Osteoblast (primary cell): ENCODE measurements around the gene ZPBP2. TPM values are rescaled to one million over a fixed set of nuclear protein-coding genes. Genes with fewer than 3 reads are reported as not detected.
"Not testable (repeated sequence)": the region's sequence is repeated elsewhere in the genome, so short reads cannot be mapped to it uniquely, and the experiment has no call there.

Source experiments
- DNase-seq: peaks from one replicate; pipeline ENCODE4 v3.0.0; 2011; ENCODE audit warnings: low spot score, mixed read lengths; ENCODE audit not compliant: insufficient read length; ENCODE audit errors: missing footprints
- H2AFZ ChIP-seq: 2 replicates; pipeline ENCODE4 v1.6.0; 2011; ENCODE audit warnings: mild to moderate bottlenecking, low read length
- H3K27ac ChIP-seq: 2 replicates; pipeline ENCODE4 v1.5.1; 2011; ENCODE audit warnings: mild to moderate bottlenecking, low read depth, low read length, moderate library complexity
- H3K27me3 ChIP-seq: 2 replicates; pipeline ENCODE4 v1.6.0; 2012; ENCODE audit warnings: mild to moderate bottlenecking, control low read depth, inconsistent platforms, low read length, moderate library complexity; ENCODE audit not compliant: insufficient read depth
- H3K36me3 ChIP-seq: 2 replicates; pipeline ENCODE4 v1.5.1; 2011; ENCODE audit warnings: mild to moderate bottlenecking, low read length, control low read depth, moderate library complexity; ENCODE audit not compliant: insufficient read depth
- H3K4me1 ChIP-seq: 2 replicates; pipeline ENCODE4 v1.5.1; 2011; ENCODE audit warnings: mild to moderate bottlenecking, low read length, control low read depth, moderate library complexity; ENCODE audit not compliant: insufficient read depth
- H3K4me2 ChIP-seq: 2 replicates; pipeline ENCODE4 v1.6.0; 2011; ENCODE audit warnings: mild to moderate bottlenecking, low read length; ENCODE audit not compliant: insufficient read depth
- H3K4me3 ChIP-seq: fragments of 200-600 bp; sonication (generic); 3 replicates; pipeline ENCODE4 v1.5.1; 2012; ENCODE audit warnings: mild to moderate bottlenecking, low read length, inconsistent platforms; ENCODE audit not compliant: insufficient read depth
- H3K79me2 ChIP-seq: 2 replicates; pipeline ENCODE4 v1.6.0; 2012; ENCODE audit warnings: mild to moderate bottlenecking, low read length, control low read depth, inconsistent platforms; ENCODE audit not compliant: insufficient read depth
- H3K9me3 ChIP-seq: 2 replicates; pipeline ENCODE4 v1.5.1; 2011; ENCODE audit warnings: low read depth, low read length, control low read depth
- H4K20me1 ChIP-seq: 2 replicates; pipeline ENCODE4 v1.6.0; 2012; ENCODE audit warnings: mild to moderate bottlenecking, low read length, control low read depth; ENCODE audit not compliant: insufficient read depth
- total RNA-seq: library from RNA; depleted of rRNA; stranded (reverse); fragments of >200 nt; gene quantifications from 2 replicates; pipeline ENCODE4 v1.2.3, GENCODE V29; 2012
- TF ChIP-seq, protein P1 (sequence below): IDR thresholded peaks from 2 replicates; pipeline ENCODE4 v1.5.1; 2011; ENCODE audit warnings: mild to moderate bottlenecking, low read depth, low read length, moderate library complexity; ENCODE audit errors: extremely low read depth

ZPBP2 gene
- total RNA-seq, 1 donor = not detected

DNA sequence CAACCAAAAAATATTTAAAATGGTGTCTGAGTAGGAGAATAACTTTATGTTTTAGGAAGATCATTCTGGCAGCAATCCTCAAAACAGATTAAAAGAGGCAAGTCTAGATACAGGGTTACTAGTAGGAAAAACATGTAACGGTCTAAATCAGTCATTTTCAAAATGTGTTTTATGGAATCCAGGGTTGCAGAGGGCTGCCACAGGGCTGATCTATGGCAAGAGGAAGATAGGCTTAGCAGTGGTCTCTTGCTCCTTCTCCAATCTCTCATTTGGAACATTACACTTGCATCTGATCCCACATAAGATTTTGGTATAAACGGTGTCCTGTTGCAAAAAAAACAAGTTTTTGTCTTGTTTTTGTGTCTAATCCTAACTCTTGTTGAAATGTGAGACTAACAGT lies 13.1 kb upstream of the ZPBP2 start:
- no peak overlapping the region for H2AFZ ChIP-seq
- H4K20me1 ChIP-seq = no peaks in the 10 kb centered on the region
- TF ChIP-seq, protein P1, sequence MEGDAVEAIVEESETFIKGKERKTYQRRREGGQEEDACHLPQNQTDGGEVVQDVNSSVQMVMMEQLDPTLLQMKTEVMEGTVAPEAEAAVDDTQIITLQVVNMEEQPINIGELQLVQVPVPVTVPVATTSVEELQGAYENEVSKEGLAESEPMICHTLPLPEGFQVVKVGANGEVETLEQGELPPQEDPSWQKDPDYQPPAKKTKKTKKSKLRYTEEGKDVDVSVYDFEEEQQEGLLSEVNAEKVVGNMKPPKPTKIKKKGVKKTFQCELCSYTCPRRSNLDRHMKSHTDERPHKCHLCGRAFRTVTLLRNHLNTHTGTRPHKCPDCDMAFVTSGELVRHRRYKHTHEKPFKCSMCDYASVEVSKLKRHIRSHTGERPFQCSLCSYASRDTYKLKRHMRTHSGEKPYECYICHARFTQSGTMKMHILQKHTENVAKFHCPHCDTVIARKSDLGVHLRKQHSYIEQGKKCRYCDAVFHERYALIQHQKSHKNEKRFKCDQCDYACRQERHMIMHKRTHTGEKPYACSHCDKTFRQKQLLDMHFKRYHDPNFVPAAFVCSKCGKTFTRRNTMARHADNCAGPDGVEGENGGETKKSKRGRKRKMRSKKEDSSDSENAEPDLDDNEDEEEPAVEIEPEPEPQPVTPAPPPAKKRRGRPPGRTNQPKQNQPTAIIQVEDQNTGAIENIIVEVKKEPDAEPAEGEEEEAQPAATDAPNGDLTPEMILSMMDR = no peak
- no peak overlapping the region for H3K4me2 ChIP-seq
- no peaks in the 10 kb centered on the region for H3K36me3 ChIP-seq
- no peak overlapping the region for H3K4me3 ChIP-seq
- H3K4me1 ChIP-seq = no peaks in the 10 kb centered on the region
- H3K79me2 ChIP-seq = no peaks in the 10 kb centered on the region
- peaks cover 12% of the 10 kb centered on the region for H3K27me3 ChIP-seq
- H3K27ac ChIP-seq = no peak overlapping the region
- DNase-seq = no peak
- no peaks in the 10 kb centered on the region for H3K9me3 ChIP-seq

DNA sequence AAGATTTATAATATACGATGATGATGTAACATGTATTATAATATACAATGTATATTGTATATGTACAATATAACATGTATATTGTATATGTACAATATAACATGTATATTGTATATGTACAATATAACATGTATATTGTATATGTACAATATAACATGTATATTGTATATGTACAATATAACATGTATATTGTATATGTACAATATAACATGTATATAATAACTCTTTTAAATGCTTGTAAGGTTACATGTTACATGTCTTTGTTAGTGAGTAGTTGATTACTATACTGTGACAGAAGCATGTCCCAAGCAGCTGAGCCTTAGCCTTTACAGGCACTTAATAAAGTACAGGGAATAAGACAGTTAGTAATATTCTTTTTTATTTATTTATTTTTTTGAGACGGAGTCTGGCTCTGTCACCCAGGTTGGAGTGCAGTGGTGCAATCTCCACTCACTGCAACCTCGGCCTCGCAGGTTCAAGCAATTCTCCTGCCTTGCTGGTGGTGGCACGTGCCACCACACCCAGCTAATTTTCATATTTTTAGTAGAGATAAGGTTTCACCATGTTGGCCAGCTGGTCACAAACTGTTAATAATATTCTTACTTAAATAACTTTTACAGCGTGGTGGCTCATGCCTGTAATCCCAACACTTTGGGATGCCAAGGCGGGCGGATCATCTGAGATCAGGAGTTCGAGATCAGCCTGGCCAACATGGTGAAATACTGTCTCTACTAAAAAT lies 11.9 kb upstream of the ZPBP2 start:
- H3K4me3 ChIP-seq, H3K27ac ChIP-seq, H3K36me3 ChIP-seq, H3K79me2 ChIP-seq, H3K9me3 ChIP-seq, H3K4me2 ChIP-seq, H2AFZ ChIP-seq, H3K4me1 ChIP-seq, DNase-seq, H4K20me1 ChIP-seq: not testable (repeated sequence)
- peaks cover 19% of the 10 kb centered on the region for H3K27me3 ChIP-seq

DNA sequence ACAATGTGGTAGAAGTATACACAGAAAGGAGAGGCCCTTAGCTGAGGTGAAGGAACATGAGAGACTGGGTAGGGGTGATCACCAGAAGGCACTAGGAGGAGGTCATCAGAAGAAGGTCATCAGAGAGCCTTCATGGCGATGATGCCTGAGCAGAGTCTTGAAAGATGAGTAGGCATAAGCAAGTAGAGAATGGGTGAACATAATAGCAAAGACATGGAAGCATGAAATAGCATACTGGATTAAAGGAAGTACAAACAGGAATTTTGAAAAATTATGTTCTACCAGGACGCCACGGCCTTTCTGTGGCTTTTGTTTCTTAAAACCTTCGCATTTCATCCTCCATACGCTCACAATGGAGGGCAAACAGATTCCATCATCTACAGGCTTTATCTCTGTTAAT lies 6.8 kb upstream of the ZPBP2 start:
- no peak overlapping the region for H3K4me3 ChIP-seq
- H2AFZ ChIP-seq = no peak overlapping the region
- no peaks in the 10 kb centered on the region for H3K9me3 ChIP-seq
- no peaks in the 10 kb centered on the region for H3K36me3 ChIP-seq
- TF ChIP-seq, protein P1 = no peak
- H3K4me1 ChIP-seq = peaks cover 2% of the 10 kb centered on the region
- DNase-seq = no peak
- H3K4me2 ChIP-seq = no peak overlapping the region
- peaks cover 70% of the 10 kb centered on the region for H3K27me3 ChIP-seq
- H4K20me1 ChIP-seq = no peaks in the 10 kb centered on the region
- no peak overlapping the region for H3K27ac ChIP-seq
- H3K79me2 ChIP-seq = no peaks in the 10 kb centered on the region

DNA sequence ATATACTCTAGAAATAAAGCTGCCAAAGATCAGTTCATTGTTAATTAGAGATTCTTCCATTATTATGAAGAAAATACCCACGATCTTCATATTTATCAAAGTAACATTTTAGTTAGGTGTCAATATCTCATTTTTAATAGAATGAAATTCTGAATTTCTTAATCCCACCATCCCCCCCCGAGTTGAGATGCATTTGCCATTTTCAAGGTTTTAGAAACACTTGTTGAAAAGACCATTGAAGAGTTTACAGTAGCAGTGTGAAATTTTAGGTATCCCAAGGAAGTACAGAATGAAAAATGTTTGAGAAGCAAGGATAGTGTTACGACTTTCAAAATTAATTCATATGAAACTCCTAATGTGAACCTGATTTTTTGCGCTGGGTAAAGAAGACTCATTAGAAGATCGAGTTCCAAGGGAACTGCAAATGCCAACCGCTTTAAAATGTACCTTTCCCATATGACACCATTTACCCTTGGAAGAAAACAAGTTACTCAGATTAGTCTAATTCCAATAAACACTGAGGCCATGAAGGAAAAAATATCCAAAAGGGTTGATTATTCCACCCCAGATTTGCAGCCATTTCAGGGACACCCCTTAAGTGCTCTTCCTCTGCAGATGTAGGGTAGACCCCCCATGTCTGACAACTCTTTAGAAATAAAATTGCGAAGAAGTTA lies 4.6 kb upstream of the ZPBP2 start:
- Histone ChIP-seq H3K9me3 (no peaks in the 10 kb centered on the region), H3K36me3 (no peaks in the 10 kb centered on the region), H3K27me3 (peaks cover 77% of the 10 kb centered on the region), H3K4me1 (peaks cover 2% of the 10 kb centered on the region), H4K20me1 (no peaks in the 10 kb centered on the region), H2AFZ (no peak overlapping the region), H3K4me2 (no peak overlapping the region), H3K79me2 (no peaks in the 10 kb centered on the region), H3K27ac (no peak overlapping the region), H3K4me3 (no peak overlapping the region)
- no peak for DNase-seq
- TF ChIP-seq, protein P1 = no peak
